NCI-H2029 (cell line): ENCODE measurements around the gene DNAH14.
"Not testable (repeated sequence)": the region's sequence is repeated elsewhere in the genome, so short reads cannot be mapped to it uniquely, and the experiment has no call there.

ENCODE experiments used
- DNase-seq: peaks from one replicate; lab custom pipeline; 2025; lab: John Stamatoyannopoulos, UW

Gene DNAH14

DNA sequence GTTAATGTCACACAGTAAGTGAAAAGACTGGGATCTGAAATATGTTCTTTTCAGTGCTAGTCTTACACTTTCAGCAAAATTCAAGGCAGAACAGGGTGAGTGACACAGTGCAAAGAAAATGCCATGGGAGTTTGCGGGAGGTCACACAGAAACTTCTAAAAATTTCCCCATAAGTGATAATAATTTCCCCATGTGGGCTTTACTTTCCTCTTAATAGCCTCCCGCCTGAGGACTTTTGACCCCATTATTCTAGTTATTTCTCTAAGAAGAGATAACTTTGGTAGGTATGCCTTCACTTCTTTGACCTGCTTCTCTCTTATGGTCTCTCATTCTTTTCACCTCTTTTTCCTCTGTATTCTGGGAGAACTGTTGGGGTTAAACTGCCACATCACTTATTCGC is 8.1 kb upstream of the DNAH14 start:
- no peak for DNase-seq

- DNase-seq, result peak; percentile 22
Observed at GRCh38 chr1:224922404-224923164, 6.9 kb upstream of the DNAH14 start.

GRCh38 chr1:224923726-224924125 is 5.7 kb upstream of the DNAH14 start:
- DNase-seq, result no peak

DNA sequence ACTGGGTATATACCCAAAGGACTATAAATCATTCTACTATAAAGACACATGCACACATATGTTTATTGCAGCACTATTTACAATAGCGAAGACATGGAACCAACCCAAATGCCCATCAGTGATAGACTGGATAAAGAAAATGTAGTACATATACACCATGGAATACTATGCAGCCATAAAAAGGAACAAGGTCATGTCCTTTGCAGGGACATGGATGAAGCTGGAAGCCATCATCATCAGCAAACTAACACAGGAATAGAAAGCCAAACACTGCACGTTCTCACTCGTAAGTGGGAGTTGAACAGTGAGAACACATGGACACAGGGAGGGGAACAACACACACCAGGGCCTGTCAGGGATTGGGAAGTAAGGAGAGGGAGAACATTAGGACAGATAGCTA is 1.8 kb upstream of the DNAH14 start:
- not testable (repeated sequence) for DNase-seq

DNA sequence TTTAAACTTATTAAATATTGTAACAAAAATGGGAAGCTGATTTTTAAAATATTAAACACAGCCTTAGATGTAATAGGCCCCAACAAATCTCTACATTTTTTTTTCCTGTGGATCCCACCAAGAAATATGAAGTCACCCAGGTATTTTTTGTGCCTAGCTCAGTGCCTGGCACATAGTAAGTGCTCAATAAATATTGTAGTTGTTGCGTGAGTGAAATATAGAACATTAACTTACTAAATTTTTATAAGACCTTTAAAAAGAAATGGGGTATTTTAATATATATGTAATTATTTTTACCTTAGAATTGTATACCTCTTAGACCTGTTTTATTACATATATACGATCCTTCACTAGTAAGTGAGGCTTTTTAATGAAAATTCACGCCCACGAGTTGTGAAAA is 569 bp upstream of the DNAH14 start:
- no peak for DNase-seq

- DNase-seq, result no peak
Observed at GRCh38 chr1:224931605-224932004, 2.1 kb downstream of the DNAH14 start.

GRCh38 chr1:224932607-224933249 is 3.3 kb downstream of the DNAH14 start:
- no peak for DNase-seq

DNA sequence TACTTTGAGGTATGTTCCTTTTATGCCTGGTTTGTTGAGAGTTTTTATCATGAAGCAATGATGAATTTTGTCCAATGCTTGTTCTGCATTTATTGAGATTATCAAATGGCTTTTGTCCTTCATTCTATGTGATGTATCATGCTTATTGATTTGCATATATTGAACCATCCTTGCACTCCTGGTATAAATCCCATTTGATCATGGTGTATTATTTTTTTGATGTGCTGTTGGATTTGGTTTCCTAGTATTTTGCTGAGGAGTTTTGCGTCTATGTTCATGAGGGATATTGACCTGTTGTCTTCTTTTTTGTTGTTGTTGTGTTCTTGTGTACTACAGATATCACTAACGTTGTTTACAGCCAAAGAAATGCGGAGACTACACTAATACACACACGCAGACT is 4.1 kb downstream of the DNAH14 start:
- DNase-seq, result no peak

DNA sequence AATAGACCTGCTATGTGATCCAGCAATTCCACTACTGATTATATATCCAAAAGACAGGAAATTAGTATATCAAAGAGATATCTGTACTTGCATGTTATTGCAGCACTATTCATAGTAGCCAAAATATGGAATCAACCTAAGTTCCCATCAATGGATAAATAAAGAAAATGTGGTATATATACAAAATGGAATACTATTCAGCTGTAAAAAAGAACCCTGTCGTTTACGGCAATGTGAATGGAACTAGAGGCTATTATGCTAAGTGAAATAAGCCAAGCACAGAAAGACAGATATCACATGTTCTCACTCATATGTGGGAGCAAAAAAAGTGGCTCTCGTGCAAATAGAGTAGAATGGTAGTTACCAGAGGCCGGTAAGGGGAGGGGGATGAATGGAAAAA is 9.2 kb downstream of the DNAH14 start:
- DNase-seq, result no peak

DNA sequence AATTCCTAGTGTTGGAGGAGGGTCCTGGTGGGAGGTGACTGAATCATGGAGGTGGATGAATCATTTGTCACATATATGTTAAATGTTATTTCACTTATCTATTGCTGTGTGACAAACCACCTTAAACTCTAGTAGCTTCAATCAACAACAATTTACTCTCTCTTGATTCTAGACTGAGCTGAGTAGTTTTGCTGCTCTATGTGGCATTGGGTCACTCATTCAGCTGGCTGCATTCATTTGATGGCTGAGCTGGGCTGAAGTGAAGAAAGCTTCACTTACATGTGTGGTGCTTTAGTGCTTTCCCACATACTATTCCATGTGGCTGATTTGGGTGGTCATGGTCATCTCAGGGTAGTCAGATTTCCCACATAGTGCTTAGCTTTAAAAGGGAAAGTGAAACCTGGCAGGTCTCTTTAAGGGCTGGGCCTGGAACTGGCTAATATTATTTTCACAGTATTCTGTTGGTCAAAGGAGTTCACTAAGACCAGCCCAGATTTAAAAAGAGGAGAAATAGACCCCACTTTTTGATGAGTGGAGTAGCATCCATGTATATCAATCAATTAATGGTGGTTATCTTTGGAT is 10.5 kb downstream of the DNAH14 start:
- no peak for DNase-seq

DNA sequence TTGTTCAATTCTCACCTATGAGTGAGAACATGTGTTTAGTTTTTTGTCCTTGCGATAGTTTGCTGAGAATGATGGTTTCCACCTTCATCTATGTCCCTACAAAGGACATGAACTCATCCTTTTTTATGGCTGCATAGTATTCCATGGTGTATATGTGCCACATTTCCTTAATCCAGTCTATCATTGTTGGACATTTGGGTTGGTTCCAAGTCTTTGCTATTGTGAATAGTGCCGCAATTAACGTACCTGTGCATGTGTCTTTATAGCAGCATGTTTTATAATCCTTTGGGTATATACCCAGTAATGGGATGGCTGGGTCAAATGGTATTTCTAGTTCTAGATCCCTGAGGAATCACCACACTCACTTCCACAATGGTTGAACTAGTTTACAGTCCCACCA is 11.3 kb downstream of the DNAH14 start:
- not testable (repeated sequence) for DNase-seq

GRCh38 chr1:224945651-224946348 is 16.3 kb downstream of the DNAH14 start:
- DNase-seq, result not testable (repeated sequence)

DNA sequence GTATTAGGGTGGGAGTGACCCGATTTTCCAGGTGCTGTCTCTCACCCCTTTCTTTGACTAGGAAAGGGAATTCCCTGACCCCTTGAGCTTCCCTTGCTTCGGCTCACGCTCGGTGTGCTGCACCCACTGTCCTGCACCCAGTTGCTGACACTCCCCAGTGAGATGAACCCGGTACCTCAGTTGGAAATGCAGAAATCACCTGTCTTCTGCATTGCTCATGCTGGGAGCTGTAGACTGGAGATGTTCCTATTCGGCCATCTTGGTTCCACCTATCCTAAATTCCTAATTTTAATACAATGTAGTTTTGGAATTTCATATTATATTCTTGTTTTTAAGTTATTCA is 16.8 kb downstream of the DNAH14 start:
- DNase-seq, result not testable (repeated sequence)

DNA sequence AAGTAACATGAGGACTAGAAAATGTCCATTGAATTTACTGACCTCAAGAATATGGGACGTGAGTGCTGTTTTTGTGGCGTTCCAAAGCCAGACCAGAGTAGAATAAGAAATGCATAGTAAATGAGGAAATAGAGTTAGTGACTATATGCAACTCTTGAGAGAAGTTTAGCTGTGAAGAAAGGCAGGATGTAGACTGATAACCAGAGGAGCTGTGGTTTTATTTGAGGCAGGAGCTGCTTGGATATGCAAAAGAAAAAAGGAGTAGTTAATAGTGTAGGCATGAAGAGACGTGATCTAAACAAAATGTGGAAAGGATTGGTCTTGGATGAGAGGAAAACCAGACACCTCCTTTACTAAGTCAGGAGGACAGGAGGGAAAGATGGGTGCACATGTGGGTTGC is 28.2 kb downstream of the DNAH14 start:
- DNase-seq, result no peak

DNA sequence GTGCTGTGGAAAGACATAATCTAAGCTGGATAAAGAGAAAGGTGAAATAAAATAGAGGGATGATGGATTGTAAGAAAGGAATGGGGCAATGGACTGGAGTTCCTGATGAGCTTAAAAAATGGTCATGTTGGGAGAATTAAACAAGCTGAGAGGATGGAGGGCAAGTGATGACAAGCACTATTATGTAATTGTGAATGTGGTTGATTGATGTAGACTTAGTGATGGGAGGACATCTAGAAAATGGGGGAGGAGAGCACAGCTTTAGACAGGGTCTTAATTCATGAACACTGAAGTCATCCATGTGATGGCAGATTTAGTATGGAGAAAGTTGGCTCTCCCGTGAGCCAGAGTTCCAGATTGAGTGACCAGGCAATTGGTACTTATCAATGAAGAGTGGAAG is 29.0 kb downstream of the DNAH14 start:
- no peak for DNase-seq

GRCh38 chr1:224959115-224959514 is 29.6 kb downstream of the DNAH14 start:
- no peak for DNase-seq

DNA sequence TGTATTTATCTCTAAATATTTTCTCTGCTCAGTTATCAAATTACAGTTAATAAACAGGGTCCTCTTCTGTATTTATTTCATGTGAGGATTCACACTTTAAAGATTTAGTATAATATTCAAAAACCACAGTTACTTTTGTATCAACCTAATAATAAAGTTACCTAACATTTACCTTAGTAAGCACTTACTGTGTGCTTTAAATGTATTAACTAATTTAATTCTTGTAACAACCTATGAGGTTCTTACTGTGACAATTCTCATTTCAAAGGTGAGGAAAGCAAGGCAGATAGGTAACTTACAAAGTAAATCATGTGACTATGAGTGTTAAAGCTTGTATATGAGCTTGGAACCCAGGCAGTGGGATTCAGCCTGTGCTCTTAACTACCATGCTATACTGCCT is 30.2 kb downstream of the DNAH14 start:
- no peak for DNase-seq

DNA sequence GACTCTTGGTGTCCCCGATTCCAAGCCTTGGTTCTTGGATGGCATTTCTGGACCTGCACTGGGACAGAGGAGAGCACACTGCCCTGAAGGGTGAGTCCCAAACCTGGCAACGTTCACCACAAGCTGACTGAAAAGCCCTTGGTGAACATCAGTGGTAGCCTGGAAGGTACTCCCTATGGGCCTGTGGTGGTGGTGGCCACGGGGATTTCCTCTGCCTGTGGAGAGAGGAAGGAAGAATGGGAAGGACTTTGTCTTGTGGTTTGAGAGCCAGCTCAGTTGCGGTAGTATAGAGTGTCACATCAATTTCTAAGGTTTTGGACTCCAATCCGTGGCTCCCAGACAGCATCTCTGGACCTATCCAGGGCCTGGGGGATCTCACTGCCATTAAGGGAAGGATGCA is 50.7 kb downstream of the DNAH14 start:
- DNase-seq, result no peak

- peak; percentile 56 for DNase-seq
Observed at GRCh38 chr1:224981922-224982354, 52.5 kb downstream of the DNAH14 start.

GRCh38 chr1:224988042-224988441 is 58.6 kb downstream of the DNAH14 start:
- DNase-seq, result no peak

DNA sequence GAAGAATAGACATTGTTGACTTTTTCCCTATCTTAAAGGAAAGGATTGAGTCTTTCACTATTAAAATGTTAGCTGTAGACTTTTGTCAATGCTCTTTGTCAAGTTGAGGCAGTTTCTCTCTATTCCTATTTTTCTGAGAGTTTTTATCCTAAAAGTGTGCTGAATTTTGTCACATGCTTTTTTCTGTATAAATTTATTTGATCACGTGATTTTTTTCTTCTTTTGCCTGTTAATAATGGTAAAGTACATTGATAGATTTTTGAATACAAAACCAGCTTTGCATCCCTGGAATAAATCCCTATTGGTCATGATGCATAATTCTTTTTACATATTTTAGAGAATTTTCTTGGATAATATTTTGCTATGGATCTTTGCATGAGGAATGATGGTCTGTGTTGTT is 60.1 kb downstream of the DNAH14 start:
- no peak for DNase-seq

DNA sequence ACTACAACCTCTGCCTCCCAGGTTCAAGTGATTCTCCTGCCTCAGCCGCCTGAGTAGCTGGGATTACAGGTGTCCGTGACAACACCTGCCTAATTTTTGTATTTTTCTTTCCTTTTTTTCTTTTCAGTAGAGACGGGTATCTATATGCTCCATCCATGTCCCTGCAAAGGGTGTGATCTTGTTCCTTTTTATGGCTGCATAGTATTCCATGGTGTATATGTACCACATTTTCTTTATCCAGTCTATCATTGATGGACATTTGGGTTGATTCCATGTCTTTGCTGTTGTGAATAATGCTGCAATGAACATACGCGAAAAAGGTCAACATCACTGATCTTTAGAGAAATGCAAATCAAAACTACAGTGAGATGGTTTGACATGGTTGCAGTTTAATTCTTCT is 62.1 kb downstream of the DNAH14 start:
- DNase-seq, result not testable (repeated sequence)

GRCh38 chr1:224995602-224996001 is 66.1 kb downstream of the DNAH14 start:
- DNase-seq, result no peak
